Parathyroid adenoma (tissue), 2 donors: ENCODE results near the gene ONECUT3.

Experiments used
- H2AFZ ChIP-seq: fragments of 300-600 bp; sonication (generic); one replicate; pipeline ENCODE4 v1.7.0; 2017; ENCODE audit warnings: antibody characterized with exemption, mild to moderate bottlenecking
- H3K27ac ChIP-seq: fragments of 300-600 bp; sonication (generic); one replicate; pipeline ENCODE4 v1.7.0; 2017
- H3K27me3 ChIP-seq: fragments of 300-600 bp; sonication (generic); one replicate; pipeline ENCODE4 v1.7.0; 2017; ENCODE audit warnings: low read length; ENCODE audit not compliant: control insufficient read depth, insufficient read depth
- H3K36me3 ChIP-seq: fragments of 300-600 bp; sonication (generic); one replicate; pipeline ENCODE4 v1.7.0; 2017; ENCODE audit warnings: low read length; ENCODE audit not compliant: control insufficient read depth, insufficient read depth
- H3K4me1 ChIP-seq: fragments of 300-600 bp; sonication (generic); one replicate; pipeline ENCODE4 v1.7.0; 2017; ENCODE audit warnings: control low read depth
- H3K4me2 ChIP-seq: fragments of 300-600 bp; sonication (generic); one replicate; pipeline ENCODE4 v1.7.0; 2017; ENCODE audit warnings: low read length
- H3K4me3 ChIP-seq: fragments of 300-600 bp; sonication (generic); one replicate; pipeline ENCODE4 v1.7.0; 2017; ENCODE audit warnings: low read depth, low read length
- H3K79me2 ChIP-seq: fragments of 300-600 bp; sonication (generic); one replicate; pipeline ENCODE4 v1.7.0; 2017; ENCODE audit warnings: control low read depth
- H3K9ac ChIP-seq: fragments of 300-600 bp; sonication (generic); one replicate; pipeline ENCODE4 v1.7.0; 2017; ENCODE audit warnings: mild to moderate bottlenecking
- H3K9me3 ChIP-seq: fragments of 300-600 bp; sonication (generic); one replicate; pipeline ENCODE4 v1.7.0; 2017; ENCODE audit warnings: low read length; ENCODE audit not compliant: control insufficient read depth
- CTCF ChIP-seq: fragments of 300-600 bp; sonication (generic); IDR thresholded peaks from one replicate; pipeline ENCODE4 v1.7.0; 2017; ENCODE audit warnings: antibody characterized with exemption, mild to moderate bottlenecking
- donor health status: primary hyperparathyroidism.

The ONECUT3 gene

GRCh38 chr19:1762243-1763117 is 9.2 kb downstream of the ONECUT3 start:
- TF ChIP-seq CTCF, result no peak
- H2AFZ ChIP-seq, result no peak overlapping the region
- H3K9me3 ChIP-seq, result no peaks in the 10 kb centered on the region
- no peaks in the 10 kb centered on the region for H3K79me2 ChIP-seq
- H3K4me1 ChIP-seq, result no peaks in the 10 kb centered on the region
- no peak overlapping the region for H3K27ac ChIP-seq
- no peak overlapping the region for H3K4me2 ChIP-seq
- peaks cover 15% of the 10 kb centered on the region for H3K27me3 ChIP-seq
- H3K36me3 ChIP-seq, result no peaks in the 10 kb centered on the region
- no peak overlapping the region for H3K9ac ChIP-seq
- no peak overlapping the region for H3K4me3 ChIP-seq

GRCh38 chr19:1763648-1764639 is 10.6 kb downstream of the ONECUT3 start:
- Histone ChIP-seq H3K79me2 (no peaks in the 10 kb centered on the region), H3K36me3 (no peaks in the 10 kb centered on the region), H3K9ac (no peak overlapping the region), H3K27me3 (peaks cover 26% of the 10 kb centered on the region), H3K9me3 (no peaks in the 10 kb centered on the region), H3K27ac (no peak overlapping the region), H3K4me1 (no peaks in the 10 kb centered on the region), H3K4me3 (no peak overlapping the region), H2AFZ (no peak overlapping the region), H3K4me2 (no peak overlapping the region)
- TF ChIP-seq CTCF, result no peak

GRCh38 chr19:1764729-1765128 is 11.4 kb downstream of the ONECUT3 start:
- TF ChIP-seq CTCF, result no peak
- Histone ChIP-seq H3K4me1 (no peaks in the 10 kb centered on the region), H3K36me3 (no peaks in the 10 kb centered on the region), H3K79me2 (no peaks in the 10 kb centered on the region), H2AFZ (no peak overlapping the region), H3K27me3 (peaks cover 25% of the 10 kb centered on the region), H3K9me3 (no peaks in the 10 kb centered on the region), H3K4me2 (no peak overlapping the region), H3K27ac (no peak overlapping the region), H3K4me3 (no peak overlapping the region), H3K9ac (no peak overlapping the region)

- no peak for TF ChIP-seq CTCF
- Histone ChIP-seq H3K9ac (no peak overlapping the region), H3K4me3 (no peak overlapping the region), H3K4me1 (no peaks in the 10 kb centered on the region), H3K36me3 (no peaks in the 10 kb centered on the region), H3K27ac (no peak overlapping the region), H3K9me3 (no peaks in the 10 kb centered on the region), H2AFZ (no peak overlapping the region), H3K27me3 (peaks cover 20% of the 10 kb centered on the region), H3K4me2 (no peak overlapping the region), H3K79me2 (no peaks in the 10 kb centered on the region)
These were observed 12.1 kb downstream of the ONECUT3 start for GRCh38 chr19:1765232-1765903.
